ENCODE measurements around the gene AMMECR1L.

DNA sequence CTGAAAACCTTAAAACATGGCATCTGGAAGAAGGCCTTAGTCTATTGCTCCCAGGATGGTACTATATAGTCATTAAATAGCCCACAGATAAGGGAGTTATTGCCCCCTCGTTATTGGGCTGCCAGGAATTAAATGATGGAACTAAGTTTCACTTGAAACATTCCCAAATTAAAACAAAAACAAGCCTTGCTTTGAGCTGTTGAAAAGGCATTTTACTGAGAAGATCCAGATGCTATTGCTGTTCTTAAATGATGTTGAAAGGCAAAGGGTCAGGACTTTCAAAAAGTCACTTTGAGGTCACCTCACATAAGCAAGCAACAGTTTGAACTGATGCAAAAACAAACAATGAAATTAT, 2.0 kb upstream of the AMMECR1L start:
- TF ChIP-seq CTCF (IDR thresholded peaks at IDR 0.05; ENCODE audit: low read depth, low read length, poor library complexity, severe bottlenecking), result no peak
- TF ChIP-seq EZH2phosphoT487 (IDR thresholded peaks at IDR 0.05; ENCODE audit: borderline replicate concordance, low read length), result no peak

Measured in DOHH2 (cell line).